Tibial nerve (tissue), 4 donors: ENCODE data around the gene MAGI1. TPM values are rescaled to one million over a fixed set of nuclear protein-coding genes. Genes with fewer than 3 reads are reported as not detected.
A peak's percentile ranks its signal among the peaks of the same experiment; 100 is the strongest.

Source experiments
- DNase-seq, 2 donors: peaks; one replicate each; pipeline ENCODE4 v3.0.0-alpha.2; 2019; ENCODE audit warnings: low spot score in 2 of 2
- H3K27ac ChIP-seq, 4 donors: fragments of 200-600 bp; sonication (generic) in 3 of 4; one replicate each; pipeline ENCODE4 v1.5.1; 2017 to 2019; ENCODE audit warnings: mild to moderate bottlenecking in 1 of 4
- H3K27me3 ChIP-seq, 2 donors: fragments of 200-600 bp; sonication (generic) in 1 of 2; one replicate each; pipeline versions ENCODE4 v1.5.1 to v1.6.0; 2017 to 2019
- H3K36me3 ChIP-seq, 3 donors: fragments of 200-600 bp; sonication (generic); one replicate each; pipeline ENCODE4 v1.5.1; 2018 to 2019
- H3K4me1 ChIP-seq, 4 donors: fragments of 200-600 bp; sonication (generic) in 3 of 4; one replicate each; pipeline ENCODE4 v1.5.1; 2017 to 2019
- H3K4me3 ChIP-seq, 4 donors: fragments of 200-600 bp; sonication (generic) in 3 of 4; one replicate each; pipeline ENCODE4 v1.5.1; 2017 to 2019; ENCODE audit warnings: mild to moderate bottlenecking in 1 of 4, moderate library complexity in 1 of 4
- H3K9me3 ChIP-seq, 4 donors: fragments of 200-600 bp; sonication (generic) in 3 of 4; one replicate each; pipeline ENCODE4 v1.5.1; 2017 to 2019
- CTCF ChIP-seq, 5 experiments: fragments of 200-600 bp in 3 of 5; fragments of 450-650 bp in 2 of 5; sonication (generic) in 3 of 5; IDR thresholded peaks; one replicate each; pipeline ENCODE4 v1.5.1; 2016 to 2019; ENCODE audit warnings: antibody characterized with exemption in 5 of 5, mild to moderate bottlenecking in 3 of 5, moderate library complexity in 2 of 5
- EP300 ChIP-seq, 2 donors: sonication (generic); formaldehyde crosslinking; IDR thresholded peaks; one replicate each; pipeline ENCODE4 v1.6.1; 2017; ENCODE audit warnings: antibody characterized with exemption in 2 of 2, mild to moderate bottlenecking in 1 of 2
- POLR2A ChIP-seq, 2 donors: fragments of 450-650 bp; IDR thresholded peaks; one replicate each; pipeline ENCODE4 v1.6.1; 2017; ENCODE audit warnings: antibody characterized with exemption in 2 of 2, mild to moderate bottlenecking in 2 of 2, moderate library complexity in 2 of 2
- WGBS, 2 donors: methylation state at CpG; one replicate each; pipeline ENCODE4 v1.1.5; 2018; 5-methylcytosine and 5-hydroxymethylcytosine counted together
- total RNA-seq, 4 donors: library from RNA; depleted of rRNA; stranded (reverse); fragments of >200 nt; gene quantifications; one replicate each; pipeline ENCODE4 v1.1.0, GENCODE V29; 2016

The MAGI1 gene
- total RNA-seq, 4 donors from 2014 or later, result 30.6 to 52.8 (median 36.1) TPM

GRCh38 chr3:65945953-65946352 is 92.8 kb downstream of the MAGI1 start:
- no peaks in the 10 kb centered on the region for H3K27me3 ChIP-seq
- H3K27ac ChIP-seq, result peak overlapping the region in 3 of 4 donors; percentile 15 to 26 (median 20)
- TF ChIP-seq CTCF (IDR thresholded peaks at IDR 0.05), result no peak
- DNase-seq, result no peak
- H3K36me3 ChIP-seq, result no peaks in the 10 kb centered on the region
- 77 to 81% methylated on average over 6 of the region's 6 CpGs for WGBS, 2 donors
- H3K4me1 ChIP-seq, result peaks cover 0 to 3% (median 0%) of the 10 kb centered on the region in 4 donors
- no peaks in the 10 kb centered on the region for H3K9me3 ChIP-seq
- no peak overlapping the region for H3K4me3 ChIP-seq

GRCh38 chr3:65945480-65945879 is 93.2 kb downstream of the MAGI1 start:
- no peaks in the 10 kb centered on the region for H3K9me3 ChIP-seq
- WGBS, 2 donors, result 90 to 91% methylated on average over 3 of the region's 3 CpGs
- TF ChIP-seq CTCF (IDR thresholded peaks at IDR 0.05), result no peak
- TF ChIP-seq EP300 (IDR thresholded peaks at IDR 0.05), result no peak
- no peak for DNase-seq
- H3K27ac ChIP-seq, result peak overlapping the region in 2 of 4 donors; percentile 15 to 26
- H3K4me3 ChIP-seq, result no peak overlapping the region
- H3K27me3 ChIP-seq, result no peaks in the 10 kb centered on the region
- peaks cover 0 to 3% (median 0%) of the 10 kb centered on the region in 4 donors for H3K4me1 ChIP-seq
- H3K36me3 ChIP-seq, result no peaks in the 10 kb centered on the region

GRCh38 chr3:65944252-65944651 is 94.5 kb downstream of the MAGI1 start:
- no peak overlapping the region for H3K4me3 ChIP-seq
- H3K36me3 ChIP-seq, result no peaks in the 10 kb centered on the region
- H3K27me3 ChIP-seq, result no peaks in the 10 kb centered on the region
- DNase-seq, result no peak
- H3K27ac ChIP-seq, result no peak overlapping the region
- TF ChIP-seq CTCF (IDR thresholded peaks at IDR 0.05), result no peak
- TF ChIP-seq EP300 (IDR thresholded peaks at IDR 0.05), result no peak
- TF ChIP-seq POLR2A (IDR thresholded peaks at IDR 0.05), result no peak
- 92% methylated on average over 4 of the region's 4 CpGs for WGBS, 2 donors
- no peaks in the 10 kb centered on the region for H3K9me3 ChIP-seq
- H3K4me1 ChIP-seq, result peaks cover 0 to 10% (median 2%) of the 10 kb centered on the region in 4 donors

- H3K4me1 ChIP-seq, result peaks cover 0 to 10% (median 0%) of the 10 kb centered on the region in 4 donors
- TF ChIP-seq CTCF (IDR thresholded peaks at IDR 0.05) (no peak), POLR2A (IDR thresholded peaks at IDR 0.05) (no peak), EP300 (IDR thresholded peaks at IDR 0.05) (no peak)
- H3K4me3 ChIP-seq, result no peak overlapping the region
- peaks cover 0 to 5% (median 0%) of the 10 kb centered on the region in 4 donors for H3K9me3 ChIP-seq
- peak overlapping the region in 2 of 4 donors; percentile 3 to 34 for H3K27ac ChIP-seq
- no peaks in the 10 kb centered on the region for H3K36me3 ChIP-seq
- WGBS, 2 donors, result 69 to 82% methylated on average over 2 of the region's 2 CpGs
- no peak for DNase-seq
- H3K27me3 ChIP-seq, result no peaks in the 10 kb centered on the region
Observed at GRCh38 chr3:65939801-65940246, 98.9 kb downstream of the MAGI1 start.

GRCh38 chr3:65939184-65939583 is 99.5 kb downstream of the MAGI1 start:
- H3K9me3 ChIP-seq, result peaks cover 0 to 5% (median 0%) of the 10 kb centered on the region in 4 donors
- 87 to 90% methylated on average over 2 of the region's 2 CpGs for WGBS, 2 donors
- no peak overlapping the region for H3K27ac ChIP-seq
- no peak overlapping the region for H3K4me3 ChIP-seq
- H3K4me1 ChIP-seq, result peaks cover 0 to 10% (median 0%) of the 10 kb centered on the region in 4 donors
- no peak for TF ChIP-seq EP300 (IDR thresholded peaks at IDR 0.05)
- TF ChIP-seq POLR2A (IDR thresholded peaks at IDR 0.05), result no peak
- no peak for TF ChIP-seq CTCF (IDR thresholded peaks at IDR 0.05)
- H3K36me3 ChIP-seq, result no peaks in the 10 kb centered on the region
- no peaks in the 10 kb centered on the region for H3K27me3 ChIP-seq
- DNase-seq, result no peak
